Activated gamma-delta T cell treated with anti-CD3 and anti-CD28 coated beads, Interleukin-2, amount 50 U/mL, for 16 hours (primary cell): ENCODE results near the gene IQCM.

ENCODE experiments used
- DNase-seq: peaks from one replicate; pipeline ENCODE4 v3.0.0-alpha.2; 2020; ENCODE audit warnings: low read depth

The IQCM gene

GRCh38 chr4:149709640-149710039, 106.0 kb downstream of the IQCM start:
- DNase-seq = no peak

- no peak for DNase-seq
These were observed 107.0 kb downstream of the IQCM start for GRCh38 chr4:149708513-149709130.

- DNase-seq = no peak
These were observed 107.8 kb downstream of the IQCM start for GRCh38 chr4:149707862-149708261.

GRCh38 chr4:149706942-149707341, 108.7 kb downstream of the IQCM start:
- DNase-seq = no peak

GRCh38 chr4:149702414-149703293, 113.0 kb downstream of the IQCM start:
- DNase-seq = no peak

GRCh38 chr4:149701435-149702156, 114.0 kb downstream of the IQCM start:
- DNase-seq = no peak

GRCh38 chr4:149700272-149700671, 115.4 kb downstream of the IQCM start:
- no peak for DNase-seq

GRCh38 chr4:149699642-149700041, 116.0 kb downstream of the IQCM start:
- no peak for DNase-seq

- no peak for DNase-seq
These were observed 124.9 kb downstream of the IQCM start for GRCh38 chr4:149690726-149691125.

GRCh38 chr4:149684516-149684915, 131.1 kb downstream of the IQCM start:
- no peak for DNase-seq

GRCh38 chr4:149676076-149676475, 139.6 kb downstream of the IQCM start:
- no peak for DNase-seq

- no peak for DNase-seq
These were observed 169.9 kb downstream of the IQCM start for GRCh38 chr4:149645790-149646189.

- DNase-seq = no peak
These were observed 177.6 kb downstream of the IQCM start for GRCh38 chr4:149638073-149638472.

GRCh38 chr4:149634368-149634767, 181.3 kb downstream of the IQCM start:
- no peak for DNase-seq

GRCh38 chr4:149631629-149632028, 184.0 kb downstream of the IQCM start:
- no peak for DNase-seq

- DNase-seq = no peak
These were observed 185.6 kb downstream of the IQCM start for GRCh38 chr4:149630064-149630463.

GRCh38 chr4:149605601-149606378, 209.9 kb downstream of the IQCM start:
- DNase-seq = no peak

GRCh38 chr4:149604827-149605226, 210.8 kb downstream of the IQCM start:
- no peak for DNase-seq

- DNase-seq = no peak
These were observed 220.1 kb downstream of the IQCM start for GRCh38 chr4:149595500-149595899.

- DNase-seq = no peak
These were observed 225.8 kb downstream of the IQCM start for GRCh38 chr4:149589826-149590225.

GRCh38 chr4:149584722-149585121, 230.9 kb downstream of the IQCM start:
- no peak for DNase-seq

- DNase-seq = no peak
These were observed 240.7 kb downstream of the IQCM start for GRCh38 chr4:149574971-149575370.
